IPS-18a (cell line): ENCODE results near the gene LEF1.

Experiments
- H3K27ac ChIP-seq: one replicate; pipeline ENCODE4 v1.5.1; 2013; ENCODE audit warnings: low read length
- H3K27me3 ChIP-seq: one replicate; pipeline ENCODE4 v1.6.1; 2013; ENCODE audit warnings: mild to moderate bottlenecking, low read length; ENCODE audit not compliant: control insufficient read depth, insufficient read depth
- H3K36me3 ChIP-seq: one replicate; pipeline ENCODE4 v1.6.1; 2013; ENCODE audit warnings: low read depth, low read length; ENCODE audit not compliant: control insufficient read depth
- H3K4me1 ChIP-seq: one replicate; pipeline ENCODE4 v1.6.1; 2013; ENCODE audit warnings: low read depth, low read length; ENCODE audit not compliant: control insufficient read depth
- H3K4me3 ChIP-seq: one replicate; pipeline ENCODE4 v1.5.1; 2013; ENCODE audit warnings: low read length
- H3K9ac ChIP-seq: one replicate; pipeline ENCODE4 v1.6.1; 2013; ENCODE audit warnings: mild to moderate bottlenecking, low read length, moderate library complexity
- H3K9me3 ChIP-seq: one replicate; pipeline ENCODE4 v1.6.1; 2013; ENCODE audit warnings: low read depth, low read length; ENCODE audit not compliant: control insufficient read depth

LEF1 gene

DNA sequence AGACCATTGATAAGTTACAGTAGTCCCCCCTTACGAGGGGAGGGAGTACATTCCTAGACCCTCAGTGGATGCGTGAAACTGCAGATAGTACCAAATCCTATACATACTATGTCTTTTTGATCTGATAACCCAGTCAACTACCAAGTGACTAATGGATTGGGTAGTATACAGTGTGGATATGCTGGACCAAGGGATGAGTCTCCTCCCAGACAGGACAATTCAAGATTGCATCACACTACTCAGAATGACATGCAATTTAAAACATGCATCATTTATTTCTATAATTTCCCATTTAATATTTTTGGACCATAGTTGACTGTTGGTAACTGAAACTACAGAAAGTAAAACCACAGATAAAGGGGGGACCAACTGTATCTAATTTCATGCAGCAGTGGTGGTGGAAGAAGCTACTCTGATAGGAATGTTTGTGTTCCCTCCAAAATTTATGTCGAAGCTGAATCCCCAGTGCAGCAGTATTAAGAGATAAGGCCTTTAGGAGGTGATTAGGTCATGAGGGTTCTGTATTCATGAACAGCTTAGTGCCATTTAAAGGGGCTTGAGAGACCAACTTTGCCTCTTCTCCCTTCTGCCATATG lies 167.1 kb downstream of the LEF1 start:
- no peaks in the 10 kb centered on the region for H3K9me3 ChIP-seq
- peaks cover 7% of the 10 kb centered on the region for H3K4me1 ChIP-seq
- H3K9ac ChIP-seq: no peak overlapping the region
- H3K27ac ChIP-seq: no peak overlapping the region
- H3K36me3 ChIP-seq: no peaks in the 10 kb centered on the region
- H3K27me3 ChIP-seq: no peaks in the 10 kb centered on the region
- no peak overlapping the region for H3K4me3 ChIP-seq

- H3K4me1 ChIP-seq: peaks cover 7% of the 10 kb centered on the region
- no peaks in the 10 kb centered on the region for H3K27me3 ChIP-seq
- no peak overlapping the region for H3K9ac ChIP-seq
- H3K36me3 ChIP-seq: no peaks in the 10 kb centered on the region
- no peak overlapping the region for H3K4me3 ChIP-seq
- no peaks in the 10 kb centered on the region for H3K9me3 ChIP-seq
- H3K27ac ChIP-seq: no peak overlapping the region
Observed at GRCh38 chr4:107999932-108000539, 168.7 kb downstream of the LEF1 start.

DNA sequence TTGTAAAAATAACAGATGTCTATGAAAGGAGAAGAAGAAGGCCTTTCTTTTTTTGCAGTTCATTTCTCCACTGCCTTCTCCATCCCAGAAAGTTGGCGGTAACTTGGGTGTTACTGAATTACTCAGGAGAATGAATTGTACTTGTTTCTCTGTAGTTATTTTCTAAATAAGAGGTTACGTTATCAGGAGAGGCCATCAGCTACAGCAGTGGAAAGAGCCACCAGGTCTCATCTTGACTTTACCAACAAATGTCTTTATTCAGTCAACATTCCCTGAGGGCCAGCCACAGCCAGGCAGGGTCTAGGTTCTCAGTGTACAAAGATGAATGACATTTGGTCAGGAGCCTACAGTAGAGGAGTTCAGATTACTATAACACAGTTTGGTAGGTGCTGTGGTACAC lies 170.9 kb downstream of the LEF1 start:
- Histone ChIP-seq H3K36me3 (no peaks in the 10 kb centered on the region), H3K27ac (no peak overlapping the region), H3K9me3 (no peaks in the 10 kb centered on the region), H3K27me3 (no peaks in the 10 kb centered on the region), H3K9ac (no peak overlapping the region), H3K4me1 (no peaks in the 10 kb centered on the region), H3K4me3 (no peak overlapping the region)
